ENCODE measurements around the gene ALCAM.

Gene ALCAM

DNA sequence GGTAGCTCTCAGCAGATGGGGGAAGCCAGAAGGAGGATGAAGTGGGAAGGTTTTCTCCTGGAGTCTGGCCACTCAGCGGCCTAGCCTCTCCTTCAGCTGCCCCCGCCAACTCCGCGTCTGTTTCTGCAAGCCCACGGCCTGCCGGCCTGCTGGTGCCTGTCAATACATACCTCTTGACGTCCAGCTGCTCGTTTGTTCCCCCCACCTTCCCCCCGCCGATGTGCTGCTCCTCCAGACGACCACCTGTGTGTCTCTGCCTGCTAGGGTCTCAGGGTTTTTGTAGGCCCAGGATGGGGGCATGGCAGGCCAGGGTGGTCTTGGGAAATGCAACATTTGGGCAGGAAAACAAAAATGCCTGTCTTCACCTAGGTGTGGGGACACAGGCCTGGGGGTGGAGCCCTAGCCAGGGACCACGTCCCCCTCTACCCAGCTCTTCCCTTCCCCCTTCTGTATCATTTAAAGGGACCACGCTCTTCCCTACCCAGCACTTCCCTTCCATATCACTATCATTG is 137.8 kb downstream of the ALCAM start:
- Histone ChIP-seq H3K27me3 (replicated peaks; ENCODE audit: insufficient read depth, low read length) (no peaks in the 10 kb centered on the region), H2AFZ (ENCODE audit: low read length) (no peak overlapping the region), H3K36me3 (replicated peaks; ENCODE audit: insufficient read depth, low read length) (no peaks in the 10 kb centered on the region), H3K4me2 (ENCODE audit: low read depth, low read length) (no peak overlapping the region), H3K27ac (ENCODE audit: low read length) (no peak overlapping the region), H3K4me3 (ENCODE audit: low read length) (no peak overlapping the region), H3K9ac (ENCODE audit: low read length) (no peak overlapping the region), H3K9me2 (replicated peaks; ENCODE audit: insufficient read depth, low read length) (no peaks in the 10 kb centered on the region), H3K79me2 (ENCODE audit: low read length) (no peaks in the 10 kb centered on the region), H3K4me1 (ENCODE audit: low read length) (no peaks in the 10 kb centered on the region), H4K20me1 (ENCODE audit: insufficient read depth, low read length) (no peaks in the 10 kb centered on the region), H3F3A (ENCODE audit: insufficient read depth, low read length) (no peaks in the 10 kb centered on the region), H3K9me3 (replicated peaks; ENCODE audit: insufficient read depth, low read length) (no peaks in the 10 kb centered on the region)
- no peak for DNase-seq
- no peak for TF ChIP-seq EZH2phosphoT487 (IDR thresholded peaks at IDR 0.05; ENCODE audit: low read length)
- TF ChIP-seq, protein P1, sequence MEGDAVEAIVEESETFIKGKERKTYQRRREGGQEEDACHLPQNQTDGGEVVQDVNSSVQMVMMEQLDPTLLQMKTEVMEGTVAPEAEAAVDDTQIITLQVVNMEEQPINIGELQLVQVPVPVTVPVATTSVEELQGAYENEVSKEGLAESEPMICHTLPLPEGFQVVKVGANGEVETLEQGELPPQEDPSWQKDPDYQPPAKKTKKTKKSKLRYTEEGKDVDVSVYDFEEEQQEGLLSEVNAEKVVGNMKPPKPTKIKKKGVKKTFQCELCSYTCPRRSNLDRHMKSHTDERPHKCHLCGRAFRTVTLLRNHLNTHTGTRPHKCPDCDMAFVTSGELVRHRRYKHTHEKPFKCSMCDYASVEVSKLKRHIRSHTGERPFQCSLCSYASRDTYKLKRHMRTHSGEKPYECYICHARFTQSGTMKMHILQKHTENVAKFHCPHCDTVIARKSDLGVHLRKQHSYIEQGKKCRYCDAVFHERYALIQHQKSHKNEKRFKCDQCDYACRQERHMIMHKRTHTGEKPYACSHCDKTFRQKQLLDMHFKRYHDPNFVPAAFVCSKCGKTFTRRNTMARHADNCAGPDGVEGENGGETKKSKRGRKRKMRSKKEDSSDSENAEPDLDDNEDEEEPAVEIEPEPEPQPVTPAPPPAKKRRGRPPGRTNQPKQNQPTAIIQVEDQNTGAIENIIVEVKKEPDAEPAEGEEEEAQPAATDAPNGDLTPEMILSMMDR (IDR thresholded peaks at IDR 0.05; ENCODE audit: low read length), result no peak
- no peak for TF ChIP-seq EZH2 (optimal IDR thresholded peaks at IDR 0.05; ENCODE audit: low read depth, low read length)

DNA sequence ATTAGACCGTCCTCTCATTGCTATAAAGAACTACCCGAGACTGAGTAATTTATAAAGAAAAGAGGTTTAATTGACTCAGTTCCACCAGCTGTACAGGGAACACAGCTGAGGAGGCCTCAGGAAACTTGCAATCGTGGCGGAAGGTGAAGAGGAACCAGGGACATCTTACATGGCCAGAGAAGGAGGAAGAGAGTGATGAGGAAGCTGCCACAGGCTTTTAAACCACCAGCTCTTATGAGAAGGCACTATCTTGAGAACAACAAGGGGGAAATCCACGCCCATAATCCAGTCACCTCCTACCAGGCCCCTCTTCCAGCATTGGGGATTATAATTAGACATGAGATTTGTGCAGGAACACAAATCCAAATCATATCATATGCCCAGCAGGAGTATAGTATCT is 138.5 kb downstream of the ALCAM start:
- Histone ChIP-seq H3F3A (ENCODE audit: insufficient read depth, low read length) (no peaks in the 10 kb centered on the region), H4K20me1 (ENCODE audit: insufficient read depth, low read length) (no peaks in the 10 kb centered on the region), H2AFZ (ENCODE audit: low read length) (no peak overlapping the region), H3K4me2 (ENCODE audit: low read depth, low read length) (no peak overlapping the region), H3K36me3 (replicated peaks; ENCODE audit: insufficient read depth, low read length) (no peaks in the 10 kb centered on the region), H3K9ac (ENCODE audit: low read length) (no peak overlapping the region), H3K79me2 (ENCODE audit: low read length) (no peaks in the 10 kb centered on the region), H3K4me1 (ENCODE audit: low read length) (no peaks in the 10 kb centered on the region), H3K9me3 (replicated peaks; ENCODE audit: insufficient read depth, low read length) (no peaks in the 10 kb centered on the region), H3K27ac (ENCODE audit: low read length) (no peak overlapping the region), H3K4me3 (ENCODE audit: low read length) (no peak overlapping the region), H3K27me3 (replicated peaks; ENCODE audit: insufficient read depth, low read length) (no peaks in the 10 kb centered on the region), H3K9me2 (replicated peaks; ENCODE audit: insufficient read depth, low read length) (no peaks in the 10 kb centered on the region)
- no peak for DNase-seq
- TF ChIP-seq, protein P1 (IDR thresholded peaks at IDR 0.05; ENCODE audit: low read length), result no peak
- TF ChIP-seq EZH2phosphoT487 (IDR thresholded peaks at IDR 0.05; ENCODE audit: low read length) (no peak), EZH2 (optimal IDR thresholded peaks at IDR 0.05; ENCODE audit: low read depth, low read length) (no peak)

DNA sequence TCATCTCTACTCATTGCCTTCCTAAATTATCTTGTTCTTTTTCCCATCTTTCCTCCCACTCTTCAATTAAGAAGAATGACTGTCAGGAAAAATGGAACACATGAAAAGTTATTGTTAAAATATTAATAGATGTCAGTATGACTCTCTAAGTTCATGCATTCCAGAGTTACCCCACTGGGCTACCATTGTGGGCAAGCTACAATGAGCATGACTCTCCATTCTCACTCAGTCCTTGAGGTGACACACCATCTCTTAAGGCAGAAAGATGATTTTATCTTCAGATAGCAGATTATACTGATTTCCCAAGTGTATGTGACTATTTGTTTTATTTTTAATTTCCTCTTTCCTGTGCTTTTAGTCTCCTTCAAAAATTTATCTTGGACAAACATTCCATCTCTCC is 144.3 kb downstream of the ALCAM start:
- Histone ChIP-seq H3K79me2 (ENCODE audit: low read length) (no peaks in the 10 kb centered on the region), H3K4me2 (ENCODE audit: low read depth, low read length) (no peak overlapping the region), H3K9me2 (replicated peaks; ENCODE audit: insufficient read depth, low read length) (no peaks in the 10 kb centered on the region), H3K27ac (ENCODE audit: low read length) (no peak overlapping the region), H3K27me3 (replicated peaks; ENCODE audit: insufficient read depth, low read length) (no peaks in the 10 kb centered on the region), H3K36me3 (replicated peaks; ENCODE audit: insufficient read depth, low read length) (no peaks in the 10 kb centered on the region), H3F3A (ENCODE audit: insufficient read depth, low read length) (no peaks in the 10 kb centered on the region), H3K4me3 (ENCODE audit: low read length) (no peak overlapping the region), H3K9ac (ENCODE audit: low read length) (no peak overlapping the region), H3K4me1 (ENCODE audit: low read length) (no peaks in the 10 kb centered on the region), H3K9me3 (replicated peaks; ENCODE audit: insufficient read depth, low read length) (no peaks in the 10 kb centered on the region), H4K20me1 (ENCODE audit: insufficient read depth, low read length) (no peaks in the 10 kb centered on the region), H2AFZ (ENCODE audit: low read length) (no peak overlapping the region)
- no peak for DNase-seq
- TF ChIP-seq EZH2phosphoT487 (IDR thresholded peaks at IDR 0.05; ENCODE audit: low read length), result no peak
- TF ChIP-seq EZH2 (optimal IDR thresholded peaks at IDR 0.05; ENCODE audit: low read depth, low read length), result no peak
- TF ChIP-seq, protein P1 (IDR thresholded peaks at IDR 0.05; ENCODE audit: low read length), result no peak
